EL (cell line): Measurements from ENCODE around the gene NKX2-3.

ENCODE experiments used
- DNase-seq: peaks from one replicate; pipeline ENCODE4 v3.0.0-alpha.2; 2016

The NKX2-3 gene

GRCh38 chr10:99532687-99533495 is at the start of gene NKX2-3:
NKX2-3 (plus strand) TSS chr10:99532942; CDS start chr10:99533132, 190 bp downstream.
- DNase-seq, result peak; percentile 77

DNA sequence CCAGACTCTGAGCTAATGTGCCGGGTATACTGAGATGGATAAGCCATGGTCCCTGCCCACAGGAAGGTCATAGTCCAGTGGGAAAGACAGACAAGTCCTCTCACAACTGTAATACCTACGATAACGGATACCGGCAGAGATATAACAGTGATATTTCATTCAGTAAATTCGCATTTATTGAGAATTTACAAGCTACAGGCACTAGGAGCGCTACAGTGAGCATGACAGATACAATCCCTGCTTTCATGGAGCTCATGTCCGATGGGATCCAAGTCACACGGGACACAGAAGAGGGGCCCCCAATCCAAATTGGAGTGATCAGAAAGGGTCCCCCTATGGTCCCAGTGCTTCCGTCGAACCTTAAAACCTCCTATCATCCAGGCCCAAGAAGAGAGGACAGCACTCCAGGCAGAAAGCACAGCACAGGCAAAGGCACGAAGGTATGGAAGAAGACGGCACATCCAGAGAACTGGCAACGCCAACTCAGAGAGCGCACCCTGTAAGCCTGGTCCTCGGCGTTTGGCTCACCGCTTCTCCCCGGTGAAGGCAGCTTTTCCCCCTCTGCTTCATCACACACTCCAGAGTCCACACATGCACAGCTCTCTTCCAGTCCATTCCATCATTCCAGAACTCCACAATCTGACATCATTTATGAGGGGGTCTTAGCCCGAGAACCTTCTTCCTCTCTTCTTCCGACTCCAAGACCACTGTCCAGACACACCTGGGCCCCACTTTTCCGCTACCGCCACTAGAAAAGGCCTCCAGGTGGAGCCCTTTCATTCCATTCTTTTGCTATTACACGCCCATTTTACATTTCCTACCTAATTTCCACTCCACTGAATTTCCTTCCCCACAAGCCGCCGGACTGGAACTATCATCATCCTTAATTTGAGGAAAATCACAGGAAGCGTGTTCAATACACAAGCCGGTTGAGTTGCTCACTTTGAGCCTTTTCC is 47.8 kb upstream of the NKX2-3 start:
- no peak for DNase-seq

GRCh38 chr10:99487125-99487807 is 45.5 kb upstream of the NKX2-3 start:
- DNase-seq, result no peak

- DNase-seq, result no peak
Observed at GRCh38 chr10:99489271-99489670, 43.5 kb upstream of the NKX2-3 start.

GRCh38 chr10:99497343-99498025 is 35.3 kb upstream of the NKX2-3 start:
- peak; percentile 4 for DNase-seq

DNA sequence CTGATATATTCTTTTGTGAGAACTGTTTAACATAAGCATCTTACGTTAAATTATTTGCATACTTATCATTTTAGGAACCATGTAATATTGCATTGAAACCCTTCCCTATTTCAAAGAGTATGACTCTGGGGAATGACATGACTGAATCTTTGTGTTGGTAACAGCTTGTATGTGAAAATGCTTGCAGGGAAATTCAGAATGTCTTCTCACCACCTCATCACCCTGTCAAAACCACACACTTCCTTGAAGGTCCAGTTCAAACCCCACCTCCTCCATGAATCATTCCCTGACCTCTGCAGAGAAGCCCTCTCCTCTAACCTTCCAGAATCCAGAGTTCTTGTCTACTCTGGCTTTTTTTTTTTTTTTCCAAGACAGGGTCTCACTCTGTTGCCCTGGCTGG is 26.3 kb upstream of the NKX2-3 start:
- DNase-seq, result no peak

DNA sequence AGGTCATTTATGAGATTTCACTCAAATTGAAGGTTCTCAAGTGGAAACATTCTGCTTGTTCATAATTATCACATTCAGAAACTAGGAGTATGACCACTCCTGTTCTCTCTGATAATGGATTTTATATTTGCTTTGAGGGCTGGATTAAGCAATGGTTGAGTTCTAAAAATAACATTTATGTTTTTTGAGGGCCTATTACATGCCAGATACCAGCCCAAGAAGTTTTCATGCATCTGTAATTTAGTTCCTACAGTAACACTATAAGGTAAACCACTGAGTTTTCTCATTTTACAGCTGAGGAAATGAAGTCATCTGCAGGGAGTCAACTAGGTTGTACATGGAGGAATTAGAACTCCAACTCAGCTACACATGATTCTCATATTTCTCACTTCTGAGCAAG is 25.5 kb upstream of the NKX2-3 start:
- no peak for DNase-seq

DNA sequence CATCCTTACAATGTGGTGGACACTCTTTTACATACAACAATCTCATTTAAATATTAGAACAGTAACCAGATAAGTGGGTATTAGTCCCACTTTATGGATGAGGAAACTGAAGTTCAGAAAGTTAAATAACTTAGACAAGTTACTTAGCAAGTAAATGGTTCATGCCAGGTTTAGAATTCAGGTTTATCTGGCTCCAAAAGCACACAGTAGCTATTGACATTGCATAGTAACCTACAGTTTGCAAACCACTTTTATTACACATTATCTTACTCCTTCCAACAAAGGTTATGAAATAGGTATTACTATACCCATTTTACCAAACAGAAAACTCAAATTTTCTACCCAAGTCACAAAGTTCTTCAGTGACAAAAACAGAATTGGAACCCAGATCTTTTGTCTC is 19.7 kb upstream of the NKX2-3 start:
- DNase-seq, result no peak

DNA sequence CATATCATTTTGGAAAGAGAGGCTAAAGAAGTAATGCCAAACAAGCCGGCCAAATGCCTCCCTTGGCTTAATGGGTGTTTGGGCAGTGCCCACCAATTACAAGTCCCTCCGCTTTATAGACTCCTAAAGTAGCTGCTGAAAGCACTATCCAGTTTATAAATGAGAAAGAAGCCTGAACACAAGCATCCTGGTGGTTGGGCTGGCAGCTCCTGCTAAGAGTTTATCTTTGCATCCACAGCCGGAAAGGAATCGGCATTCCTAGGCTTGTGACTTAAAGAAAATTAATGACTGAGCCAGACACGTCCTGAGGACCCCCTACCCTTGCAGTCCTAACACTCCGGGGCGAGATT is 13.1 kb upstream of the NKX2-3 start:
- DNase-seq, result no peak

GRCh38 chr10:99520040-99520846 is 12.5 kb upstream of the NKX2-3 start:
- no peak for DNase-seq

DNA sequence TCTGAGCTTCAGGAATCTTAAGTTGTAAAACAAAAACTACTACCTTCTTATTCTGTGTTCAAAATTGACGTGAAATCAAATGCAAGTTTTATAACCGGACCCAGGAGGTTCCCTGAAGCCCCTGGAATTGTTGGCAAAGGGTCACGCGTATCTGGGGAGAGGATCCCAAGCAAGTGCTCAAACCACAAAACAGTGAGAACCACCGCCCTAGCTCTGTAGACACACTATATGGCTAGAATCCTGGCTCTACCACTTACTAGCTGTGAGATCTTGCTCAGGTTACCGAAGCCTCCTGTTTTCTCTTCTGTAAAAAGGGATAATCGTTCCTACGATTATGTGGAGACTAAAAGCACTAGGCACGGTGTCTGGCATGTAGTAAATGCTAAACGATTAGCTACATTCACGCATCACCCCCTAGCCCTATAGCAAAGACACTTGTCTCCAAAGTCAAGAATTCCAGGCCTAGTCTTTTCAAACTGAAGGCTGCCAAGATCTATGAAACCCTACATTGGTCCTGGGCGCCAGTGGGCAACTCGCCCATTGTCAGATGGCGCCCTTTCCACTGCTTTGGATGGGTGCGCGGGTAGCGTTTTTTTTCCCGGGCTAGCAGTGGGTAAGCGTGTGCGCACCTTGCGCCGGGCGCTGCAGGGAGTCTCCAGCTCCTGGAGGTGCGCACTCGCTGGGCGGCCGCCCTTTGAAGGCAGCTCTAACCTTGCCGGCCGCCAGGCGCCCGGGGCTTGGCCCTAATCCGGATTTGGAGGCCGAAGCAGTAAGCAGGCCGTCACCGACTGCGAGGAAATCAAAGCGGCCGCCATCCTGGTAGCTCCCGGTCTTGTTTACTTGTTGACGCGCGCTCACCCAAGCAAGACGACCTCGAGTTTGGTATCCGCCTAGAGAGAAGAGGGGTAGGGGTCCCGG is 11.6 kb upstream of the NKX2-3 start:
- no peak for DNase-seq

- no peak for DNase-seq
Observed at GRCh38 chr10:99521765-99522469, 10.8 kb upstream of the NKX2-3 start.

DNA sequence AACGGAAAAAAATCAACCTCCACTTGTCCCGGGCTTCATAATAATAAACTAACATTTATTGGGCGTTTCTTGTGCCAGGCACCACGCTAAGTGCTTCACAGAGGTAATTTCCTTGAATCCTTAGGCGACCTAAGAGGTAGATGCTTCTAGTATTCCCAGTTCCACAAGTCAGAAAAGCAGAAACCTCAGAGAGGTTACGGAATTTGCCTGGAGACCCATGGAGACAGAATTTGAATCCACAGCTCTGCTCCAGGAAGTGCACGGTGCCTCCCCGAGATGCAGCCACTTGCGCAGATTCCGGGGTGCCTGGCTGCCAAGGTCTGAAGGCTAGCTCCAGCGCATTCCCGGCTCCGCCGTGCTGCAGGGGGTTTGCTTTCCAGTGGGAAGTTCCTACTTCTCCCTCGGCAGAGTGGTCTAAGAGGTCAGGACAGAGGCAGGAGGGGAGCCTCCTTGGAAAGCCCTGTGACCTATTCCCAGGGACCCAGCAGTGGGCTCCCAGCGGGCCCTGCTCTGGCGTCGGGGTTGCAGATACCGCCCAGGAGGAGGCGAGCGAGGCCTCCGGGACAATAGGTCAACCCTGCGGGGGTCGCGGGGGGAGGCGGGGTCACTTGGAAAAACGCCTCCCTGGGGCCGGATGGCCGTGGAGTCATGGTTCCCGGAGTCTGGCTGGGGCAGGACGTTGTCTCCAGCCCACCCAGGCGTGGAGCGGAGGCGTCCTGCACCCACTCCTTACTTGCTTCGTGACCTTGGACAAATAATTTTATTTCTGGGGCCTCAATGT is 10.1 kb upstream of the NKX2-3 start:
- no peak for DNase-seq

DNA sequence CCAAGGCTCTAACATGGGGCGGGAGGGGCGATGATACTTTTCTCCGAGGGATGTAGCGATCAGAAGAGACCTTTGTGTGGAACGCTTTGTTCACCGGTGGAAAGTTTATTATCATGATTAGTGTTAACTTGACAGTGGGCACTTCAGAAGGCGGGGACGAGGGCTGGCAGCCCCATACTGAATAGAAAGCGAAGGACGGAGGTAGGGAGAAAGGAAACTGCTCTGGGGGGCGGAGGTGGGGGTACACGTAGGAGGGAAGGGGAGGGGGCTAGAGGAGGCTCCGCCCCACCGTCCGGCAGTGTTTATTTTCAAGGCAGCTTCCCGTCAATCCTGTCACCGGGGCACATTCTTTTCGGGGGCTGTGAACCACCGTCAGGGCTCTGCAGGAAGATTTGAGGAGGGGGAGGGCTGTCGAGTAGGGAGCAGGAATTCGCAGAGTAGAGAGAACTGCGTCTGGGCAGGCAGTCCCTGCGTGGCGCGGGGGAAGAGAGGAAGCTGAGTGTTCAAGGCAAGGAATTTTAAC is 9.4 kb upstream of the NKX2-3 start:
- no peak for DNase-seq

DNA sequence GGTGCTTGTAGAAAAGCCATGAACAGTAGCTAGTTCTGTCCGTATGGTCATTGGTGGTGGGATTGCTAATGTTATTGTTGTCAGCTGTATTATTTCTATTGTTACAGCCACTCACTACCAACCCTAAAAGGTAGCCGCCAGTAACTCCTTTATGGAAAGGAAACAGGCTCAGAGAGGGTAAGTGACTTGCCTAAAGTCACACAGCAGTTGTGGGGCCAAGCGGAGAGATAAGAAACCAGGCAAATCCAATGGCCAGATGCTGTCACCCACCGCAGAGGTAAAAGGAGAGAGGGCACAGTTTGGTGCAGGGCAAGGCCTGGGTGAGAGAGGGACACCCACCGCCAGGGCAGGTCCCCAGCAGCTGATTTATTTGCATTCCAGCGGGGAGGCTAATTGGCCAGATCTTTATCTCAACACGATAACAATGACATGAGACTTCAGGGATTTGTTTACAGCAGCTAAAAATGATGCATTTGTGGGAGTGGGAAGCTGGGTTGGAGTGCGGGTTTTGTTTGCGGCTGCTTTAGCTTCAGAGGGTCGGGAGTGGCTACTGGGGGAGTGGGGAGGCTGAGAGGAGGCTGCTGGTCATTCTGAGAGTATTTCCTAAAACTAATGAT is 8.6 kb upstream of the NKX2-3 start:
- DNase-seq, result no peak

DNA sequence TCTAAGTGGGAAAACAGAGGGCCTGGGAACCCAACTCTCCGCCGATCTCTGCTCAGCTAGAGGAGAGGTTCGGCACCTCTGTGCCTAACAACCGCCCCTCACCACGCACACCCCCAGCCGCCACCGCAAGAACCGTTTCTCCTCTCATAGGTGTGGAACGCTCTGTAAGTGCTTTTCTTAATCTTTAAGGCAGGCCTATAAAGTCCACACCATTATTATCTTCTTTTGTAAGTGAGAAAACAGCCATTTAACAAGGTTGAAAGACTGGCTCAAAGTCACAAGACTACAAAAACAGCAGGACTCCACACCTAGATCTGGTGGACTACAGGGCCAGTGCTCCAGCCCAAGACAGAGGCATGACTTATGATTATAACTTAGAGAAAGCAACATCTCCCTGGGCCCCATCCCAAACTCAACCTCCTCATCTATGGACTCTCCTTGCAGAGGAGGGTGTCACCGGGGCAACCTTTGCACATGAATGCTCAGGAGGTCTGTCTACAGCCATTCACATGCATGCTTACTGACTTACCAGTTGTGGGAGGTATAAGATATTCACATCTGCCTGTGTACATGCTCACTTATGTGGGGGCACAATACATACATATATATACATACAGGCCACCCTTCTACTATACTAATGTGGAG is 7.9 kb upstream of the NKX2-3 start:
- DNase-seq, result no peak

DNA sequence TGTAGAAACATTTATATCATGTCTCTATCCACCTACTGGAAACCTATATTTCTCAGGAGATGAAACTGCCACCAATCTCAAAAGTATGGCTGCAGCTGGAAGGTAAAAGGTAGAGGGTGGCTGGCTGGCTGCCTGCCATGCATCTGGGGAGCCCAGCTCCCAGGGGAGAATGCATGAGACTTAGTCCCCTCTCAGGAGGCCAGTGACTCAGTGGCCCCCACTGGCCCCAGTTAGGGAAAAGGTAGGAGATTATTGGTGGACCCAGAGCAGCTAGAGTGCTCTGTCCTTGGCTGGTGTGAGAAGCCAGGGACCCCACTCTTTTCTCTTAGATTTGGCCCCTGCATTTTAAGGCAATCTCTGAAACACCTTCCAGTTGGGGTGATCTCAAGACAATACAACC is 6.8 kb upstream of the NKX2-3 start:
- DNase-seq, result no peak
